ENCODE data around the gene FOXK1.

The FOXK1 gene

DNA sequence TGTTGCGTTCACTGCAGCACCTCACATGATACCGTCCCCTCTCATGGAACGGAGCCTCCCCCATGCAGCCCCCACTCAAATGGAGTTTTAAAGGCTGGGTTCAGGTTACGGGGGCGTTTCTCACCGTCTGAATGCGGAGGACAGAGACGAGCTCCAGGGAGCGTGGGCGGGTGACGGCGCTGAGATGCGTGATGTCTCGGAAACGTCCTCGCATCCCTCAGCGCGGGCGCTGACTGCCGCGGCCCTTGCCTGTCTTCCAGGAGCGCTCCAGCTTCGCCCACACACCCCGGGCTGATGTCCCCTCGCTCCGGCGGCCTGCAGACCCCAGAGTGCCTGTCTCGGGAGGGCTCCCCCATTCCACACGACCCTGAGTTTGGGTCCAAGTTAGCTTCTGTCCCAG, 76.7 kb downstream of the FOXK1 start:
- no peak for DNase-seq (ENCODE audit: low read depth)
- no peak overlapping the region for H3K4me3 ChIP-seq (ENCODE audit: low read depth, low read length)
- TF ChIP-seq, protein P1, sequence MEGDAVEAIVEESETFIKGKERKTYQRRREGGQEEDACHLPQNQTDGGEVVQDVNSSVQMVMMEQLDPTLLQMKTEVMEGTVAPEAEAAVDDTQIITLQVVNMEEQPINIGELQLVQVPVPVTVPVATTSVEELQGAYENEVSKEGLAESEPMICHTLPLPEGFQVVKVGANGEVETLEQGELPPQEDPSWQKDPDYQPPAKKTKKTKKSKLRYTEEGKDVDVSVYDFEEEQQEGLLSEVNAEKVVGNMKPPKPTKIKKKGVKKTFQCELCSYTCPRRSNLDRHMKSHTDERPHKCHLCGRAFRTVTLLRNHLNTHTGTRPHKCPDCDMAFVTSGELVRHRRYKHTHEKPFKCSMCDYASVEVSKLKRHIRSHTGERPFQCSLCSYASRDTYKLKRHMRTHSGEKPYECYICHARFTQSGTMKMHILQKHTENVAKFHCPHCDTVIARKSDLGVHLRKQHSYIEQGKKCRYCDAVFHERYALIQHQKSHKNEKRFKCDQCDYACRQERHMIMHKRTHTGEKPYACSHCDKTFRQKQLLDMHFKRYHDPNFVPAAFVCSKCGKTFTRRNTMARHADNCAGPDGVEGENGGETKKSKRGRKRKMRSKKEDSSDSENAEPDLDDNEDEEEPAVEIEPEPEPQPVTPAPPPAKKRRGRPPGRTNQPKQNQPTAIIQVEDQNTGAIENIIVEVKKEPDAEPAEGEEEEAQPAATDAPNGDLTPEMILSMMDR (IDR thresholded peaks at IDR 0.05; ENCODE audit: low read depth, low read length): no peak
- TF ChIP-seq POLR2A (IDR thresholded peaks at IDR 0.05; ENCODE audit: extremely low read depth, insufficient read length) (no peak), MYC (IDR thresholded peaks at IDR 0.05; ENCODE audit: low read depth, low read length) (no peak)
- TF ChIP-seq, protein P2, sequence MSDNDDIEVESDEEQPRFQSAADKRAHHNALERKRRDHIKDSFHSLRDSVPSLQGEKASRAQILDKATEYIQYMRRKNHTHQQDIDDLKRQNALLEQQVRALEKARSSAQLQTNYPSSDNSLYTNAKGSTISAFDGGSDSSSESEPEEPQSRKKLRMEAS (IDR thresholded peaks at IDR 0.05; ENCODE audit: low read depth, low read length): no peak

GRCh38 chr7:4759211-4759610, 77.1 kb downstream of the FOXK1 start:
- no peak overlapping the region for H3K4me3 ChIP-seq (ENCODE audit: low read depth, low read length)
- TF ChIP-seq, protein P2 (IDR thresholded peaks at IDR 0.05; ENCODE audit: low read depth, low read length): no peak
- TF ChIP-seq MYC (IDR thresholded peaks at IDR 0.05; ENCODE audit: low read depth, low read length): no peak
- TF ChIP-seq POLR2A (IDR thresholded peaks at IDR 0.05; ENCODE audit: extremely low read depth, insufficient read length): no peak
- TF ChIP-seq, protein P1 (IDR thresholded peaks at IDR 0.05; ENCODE audit: low read depth, low read length): no peak
- DNase-seq (ENCODE audit: low read depth): no peak

DNA sequence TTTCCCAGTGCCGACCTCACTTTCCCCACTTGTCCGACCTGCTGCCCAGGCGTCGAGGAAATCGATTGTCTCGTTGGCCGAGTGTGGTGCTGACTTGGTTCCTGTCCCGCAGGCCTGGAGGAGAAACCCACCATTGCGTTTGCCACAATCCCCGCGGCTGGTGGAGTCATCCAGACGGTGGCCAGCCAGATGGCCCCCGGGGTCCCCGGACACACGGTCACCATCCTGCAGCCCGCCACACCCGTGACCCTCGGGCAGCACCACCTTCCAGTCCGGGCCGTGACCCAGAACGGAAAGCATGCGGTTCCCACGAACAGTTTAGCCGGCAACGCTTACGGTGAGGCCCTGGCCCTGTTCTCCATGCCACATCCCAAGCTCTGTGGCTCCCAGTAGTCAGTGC, 78.9 kb downstream of the FOXK1 start:
- DNase-seq (ENCODE audit: low read depth): no peak
- TF ChIP-seq POLR2A (IDR thresholded peaks at IDR 0.05; ENCODE audit: extremely low read depth, insufficient read length) (no peak), MYC (IDR thresholded peaks at IDR 0.05; ENCODE audit: low read depth, low read length) (no peak)
- no peak overlapping the region for H3K4me3 ChIP-seq (ENCODE audit: low read depth, low read length)

- H3K4me3 ChIP-seq (ENCODE audit: low read depth, low read length): no peak overlapping the region
- TF ChIP-seq POLR2A (IDR thresholded peaks at IDR 0.05; ENCODE audit: extremely low read depth, insufficient read length) (no peak), MYC (IDR thresholded peaks at IDR 0.05; ENCODE audit: low read depth, low read length) (no peak)
- TF ChIP-seq, protein P1 (IDR thresholded peaks at IDR 0.05; ENCODE audit: low read depth, low read length): no peak
- TF ChIP-seq, protein P2 (IDR thresholded peaks at IDR 0.05; ENCODE audit: low read depth, low read length): no peak
- no peak for DNase-seq (ENCODE audit: low read depth)
These were observed 80.3 kb downstream of the FOXK1 start for GRCh38 chr7:4762121-4763055.

GRCh38 chr7:4763091-4763793, 81.1 kb downstream of the FOXK1 start:
- no peak for DNase-seq (ENCODE audit: low read depth)
- no peak overlapping the region for H3K4me3 ChIP-seq (ENCODE audit: low read depth, low read length)

More at GRCh38 chr7:4763091-4763793, 81.1 kb downstream of the FOXK1 start:
- TF ChIP-seq, protein P2 (IDR thresholded peaks at IDR 0.05; ENCODE audit: low read depth, low read length): no peak
- no peak for TF ChIP-seq POLR2A (IDR thresholded peaks at IDR 0.05; ENCODE audit: extremely low read depth, insufficient read length)
- TF ChIP-seq MYC (IDR thresholded peaks at IDR 0.05; ENCODE audit: low read depth, low read length): no peak
- TF ChIP-seq, protein P1 (IDR thresholded peaks at IDR 0.05; ENCODE audit: low read depth, low read length): no peak
